Measurements from ENCODE around the gene FOXP1. TPM values are rescaled to one million over a fixed set of nuclear protein-coding genes. Genes with fewer than 3 reads are reported as not detected.

FOXP1 gene
- total RNA-seq, 1 donor from 2014 or later: 137 TPM

DNA sequence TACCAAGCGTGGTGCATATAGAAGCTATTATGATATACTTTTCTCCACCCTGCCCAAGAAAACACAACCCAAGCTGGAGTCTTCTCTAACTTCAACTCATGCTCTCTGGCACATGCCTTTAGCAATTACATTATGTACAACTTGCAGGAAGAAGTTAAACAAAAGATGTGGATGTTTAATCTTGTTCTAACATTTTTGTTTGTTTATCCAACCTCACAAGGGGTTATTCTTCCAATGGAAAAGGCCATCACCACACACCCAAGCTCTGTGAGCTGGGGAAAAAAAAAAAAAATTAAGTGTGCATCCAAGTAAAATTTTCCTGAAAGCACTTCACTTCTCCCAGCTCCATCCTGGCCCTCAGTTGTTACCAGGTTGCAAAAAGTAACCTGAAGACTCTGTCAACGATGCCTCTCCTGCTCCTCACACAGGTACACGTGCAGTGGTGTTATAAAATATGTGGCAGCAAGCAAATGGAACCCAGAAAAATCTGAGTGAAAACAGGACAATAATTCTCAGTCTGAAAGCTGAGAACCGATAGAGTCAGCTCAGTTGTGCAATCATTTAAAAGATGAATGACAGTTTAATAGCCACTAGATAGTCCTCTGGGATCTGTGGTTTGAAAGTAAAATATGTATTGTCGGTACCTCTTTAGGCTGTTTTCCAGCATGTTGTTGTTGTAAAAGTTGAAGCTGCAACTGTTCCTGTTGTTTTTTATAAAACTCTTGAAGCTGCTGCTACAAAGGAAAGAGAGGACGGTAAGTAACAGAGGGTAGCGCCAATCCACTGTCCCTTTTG lies 531.4 kb downstream of the FOXP1 start:
- intact Hi-C loops (cut with DNase I): no loop called here
- ATAC-seq: peak; percentile 84

DNA sequence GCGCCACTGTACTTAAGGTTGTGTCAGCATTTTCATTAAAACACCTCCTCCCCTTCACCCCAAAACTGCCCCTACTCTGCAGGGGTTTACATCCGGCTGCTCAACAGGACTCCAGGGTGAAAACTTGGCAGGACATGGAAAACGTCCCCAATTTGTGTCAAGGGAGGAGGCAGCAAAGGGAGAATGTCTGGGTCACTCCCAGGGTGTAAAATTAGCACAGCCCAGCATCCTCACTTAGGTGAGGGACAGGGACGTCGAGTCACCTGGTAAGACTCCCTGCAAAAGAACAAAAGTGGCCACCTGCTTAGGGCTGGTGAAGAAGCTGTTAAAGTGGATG lies 532.3 kb downstream of the FOXP1 start:
- intact Hi-C loops (cut with DNase I): no loop called here
- no peak for DNase-seq (ENCODE audit: low spot score)
- peak; percentile 7 for ATAC-seq

More for the DNA sequence above, 531.4 kb downstream of the FOXP1 start:
- no peak for DNase-seq (ENCODE audit: low spot score)

DNA sequence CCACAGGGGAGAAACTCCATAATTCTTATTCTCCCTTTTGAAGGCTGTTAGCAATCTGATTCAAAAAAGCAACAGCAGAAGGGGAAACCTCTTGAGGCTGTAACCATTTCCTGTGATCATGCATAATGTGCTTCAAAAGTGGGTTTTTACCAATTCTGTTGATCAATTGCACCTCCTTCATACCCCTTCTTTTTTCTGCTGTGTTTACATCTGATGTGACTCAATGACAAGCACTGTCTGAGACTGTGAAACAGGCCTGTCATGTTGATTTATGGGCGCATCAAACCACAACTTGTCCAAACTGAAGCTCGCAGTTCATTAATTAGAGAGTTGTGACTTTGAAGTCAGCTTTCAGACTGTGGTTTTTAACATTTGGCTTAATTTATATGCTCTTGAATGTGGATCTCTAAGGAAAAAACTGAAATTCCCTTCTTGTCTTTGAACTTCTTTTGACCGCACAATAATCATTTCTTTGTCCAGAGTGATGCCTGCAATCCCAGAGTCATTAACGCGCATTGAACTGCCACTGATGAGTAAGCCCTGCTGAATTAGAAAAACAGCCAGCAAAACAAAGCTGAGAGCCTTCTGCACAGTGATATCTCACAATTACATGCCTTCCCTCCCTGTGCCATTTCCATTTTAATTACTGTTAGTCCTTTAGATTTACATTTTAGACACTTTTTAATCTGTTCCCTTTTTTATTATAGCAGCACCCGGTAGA lies 532.8 kb downstream of the FOXP1 start:
- DNase-seq (ENCODE audit: low spot score) (no peak), ATAC-seq (peak; percentile 73)
- intact Hi-C loops (cut with DNase I): no loop called here

DNA sequence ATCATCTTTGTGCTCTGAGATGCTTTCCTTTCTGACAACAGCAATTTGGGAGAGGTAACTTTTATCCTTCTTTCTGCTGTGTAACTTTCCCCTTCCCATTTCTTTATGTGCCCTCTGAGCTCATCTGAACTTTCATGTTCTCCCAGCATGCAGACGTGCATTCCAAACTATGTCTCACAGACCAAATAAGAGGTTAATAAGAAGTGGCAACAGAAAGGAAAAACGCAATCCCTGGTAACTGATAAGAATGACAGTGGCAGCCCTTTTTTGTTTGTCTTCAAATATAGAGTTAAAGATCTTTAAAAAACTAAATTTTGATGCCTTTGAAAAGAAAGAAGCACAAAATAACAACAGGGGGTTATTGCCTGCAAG lies 533.4 kb downstream of the FOXP1 start:
- intact Hi-C loops (cut with DNase I): no loop called here
- ATAC-seq (no peak), DNase-seq (ENCODE audit: low spot score) (no peak)

- intact Hi-C loops (cut with DNase I): no loop called here
- ATAC-seq: no peak
- no peak for DNase-seq (ENCODE audit: low spot score)
Measured at GRCh38 chr3:71048948-71049347, 534.6 kb downstream of the FOXP1 start.

- DNase-seq (ENCODE audit: low spot score) (no peak), ATAC-seq (no peak)
- intact Hi-C loops (cut with DNase I): no loop called here
Measured at GRCh38 chr3:71047616-71048531, 535.7 kb downstream of the FOXP1 start.

- DNase-seq (ENCODE audit: low spot score) (no peak), ATAC-seq (no peak)
- intact Hi-C loops (cut with DNase I): no loop called here
Measured at GRCh38 chr3:71046791-71047190, 536.7 kb downstream of the FOXP1 start.

DNA sequence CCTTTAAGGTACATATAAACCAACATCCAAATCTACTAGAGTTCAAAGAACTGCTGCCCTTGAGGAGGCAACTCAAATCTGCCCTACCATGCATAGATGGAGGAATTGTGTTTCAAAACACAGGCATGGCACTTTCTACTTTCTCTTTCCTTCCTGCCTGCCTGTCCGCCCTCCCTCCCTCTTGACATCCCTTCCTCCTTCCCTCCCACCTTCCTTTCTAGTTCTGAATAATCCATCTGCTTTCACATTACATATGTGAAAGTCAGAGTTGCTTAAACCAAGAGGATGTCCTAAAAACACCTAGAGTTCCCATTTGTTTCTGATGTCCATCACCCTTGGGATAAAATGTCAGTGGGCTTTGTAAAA lies 537.6 kb downstream of the FOXP1 start:
- intact Hi-C loops (cut with DNase I): no loop called here

DNA sequence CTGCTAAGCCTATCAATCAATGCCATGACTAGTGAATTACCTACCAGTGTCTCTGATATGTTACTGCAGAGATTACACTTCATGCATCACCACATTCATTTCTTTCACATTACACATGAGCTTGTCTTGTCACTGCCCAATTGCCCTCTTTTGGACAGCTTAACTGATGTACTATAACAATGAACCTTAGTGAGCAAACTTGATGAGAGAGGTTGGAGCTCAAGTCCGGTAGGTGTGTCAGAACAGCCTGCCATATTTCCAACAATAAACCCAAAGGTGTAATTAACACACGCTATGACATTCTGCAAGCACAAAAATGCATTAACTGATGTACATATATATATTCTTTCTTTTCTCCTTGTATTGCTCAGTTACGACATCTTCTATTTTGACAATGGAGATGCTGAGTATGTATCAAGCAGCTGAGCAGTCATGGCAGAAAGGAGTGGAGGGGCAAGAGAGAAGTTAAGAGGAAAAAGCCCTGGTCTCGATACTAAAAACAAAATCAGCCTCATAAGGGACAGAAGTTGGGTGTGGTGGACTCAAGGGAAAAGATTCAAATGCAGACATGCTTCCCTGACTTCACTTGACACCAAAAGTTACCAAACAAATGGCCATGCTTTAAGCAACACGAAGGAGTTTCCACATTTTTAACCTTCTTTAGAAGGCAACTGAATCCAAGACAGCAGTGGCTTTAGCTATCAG lies 538.2 kb downstream of the FOXP1 start:
- DNase-seq (ENCODE audit: low spot score): no peak
- ATAC-seq: no peak
- intact Hi-C loops (cut with DNase I): no loop called here

More for the DNA sequence above, 537.6 kb downstream of the FOXP1 start:
- DNase-seq (ENCODE audit: low spot score) (no peak), ATAC-seq (no peak)

- DNase-seq (ENCODE audit: low spot score): no peak
- ATAC-seq: no peak
- intact Hi-C loops (cut with DNase I): no loop called here
Measured at GRCh38 chr3:71042759-71043158, 540.8 kb downstream of the FOXP1 start.

DNA sequence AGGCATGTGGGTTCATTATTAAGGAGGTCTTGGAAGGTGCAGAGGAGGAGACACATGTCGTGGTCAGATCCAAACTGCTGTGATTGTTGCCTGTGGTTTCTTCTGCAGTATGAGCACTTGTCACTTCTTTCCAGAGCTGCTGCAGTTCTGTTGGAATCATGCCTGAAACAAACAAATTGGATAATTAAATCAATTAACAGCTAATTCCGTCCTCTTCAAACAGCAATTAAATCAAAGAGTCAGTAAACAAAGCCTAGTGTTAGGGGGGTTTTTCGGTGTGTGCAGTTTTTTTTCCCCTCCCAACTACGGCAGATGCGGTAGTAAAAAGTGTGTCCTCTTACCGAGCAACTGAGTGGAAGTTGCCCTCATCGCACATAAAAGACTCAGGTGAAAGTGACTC lies 542.2 kb downstream of the FOXP1 start:
- ATAC-seq (no peak), DNase-seq (ENCODE audit: low spot score) (no peak)
- intact Hi-C loops (cut with DNase I): no loop called here

DNA sequence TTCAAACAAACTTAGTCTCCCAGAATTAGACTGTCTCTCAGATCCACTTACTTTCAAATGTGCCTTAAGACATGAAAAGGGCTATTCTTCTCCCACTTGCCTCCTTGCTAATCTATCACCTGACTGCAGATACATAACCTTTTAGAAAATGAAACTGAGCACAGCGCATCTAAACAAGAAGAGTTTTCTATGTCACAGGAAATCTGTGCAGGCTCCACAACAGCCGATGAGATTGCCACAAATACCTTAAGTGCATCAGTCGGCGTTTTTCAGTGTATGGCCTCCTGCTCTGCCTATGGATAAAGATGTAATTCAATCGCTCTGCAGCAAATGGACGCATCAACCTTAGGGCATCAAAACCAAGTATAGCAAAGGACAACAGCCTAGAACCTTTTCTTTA lies 544.2 kb downstream of the FOXP1 start:
- DNase-seq (ENCODE audit: low spot score) (no peak), ATAC-seq (no peak)

DNA sequence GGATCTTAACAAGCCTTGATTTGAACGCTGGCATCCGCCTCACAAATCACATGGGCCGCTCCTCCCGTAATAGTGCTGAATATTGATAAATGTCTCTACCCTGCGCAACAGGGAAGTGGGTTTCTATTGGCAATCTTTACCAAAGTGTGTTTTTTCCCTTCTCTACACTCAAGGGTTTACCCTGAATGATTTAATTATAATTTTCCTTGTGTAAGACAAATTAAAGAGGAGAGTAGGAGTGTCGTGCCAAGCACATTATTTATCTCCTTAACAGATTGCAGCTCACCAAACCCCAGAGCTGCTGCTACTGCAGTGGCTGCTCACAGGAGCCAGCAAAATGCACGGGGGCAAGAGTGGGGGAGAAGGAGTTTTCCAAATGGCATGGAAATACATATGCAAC lies 545.8 kb downstream of the FOXP1 start:
- intact Hi-C loops (cut with DNase I): no loop called here
- ATAC-seq: no peak
- DNase-seq (ENCODE audit: low spot score): no peak

More for the DNA sequence above, 544.2 kb downstream of the FOXP1 start:
- intact Hi-C loops (cut with DNase I): no loop called here

DNA sequence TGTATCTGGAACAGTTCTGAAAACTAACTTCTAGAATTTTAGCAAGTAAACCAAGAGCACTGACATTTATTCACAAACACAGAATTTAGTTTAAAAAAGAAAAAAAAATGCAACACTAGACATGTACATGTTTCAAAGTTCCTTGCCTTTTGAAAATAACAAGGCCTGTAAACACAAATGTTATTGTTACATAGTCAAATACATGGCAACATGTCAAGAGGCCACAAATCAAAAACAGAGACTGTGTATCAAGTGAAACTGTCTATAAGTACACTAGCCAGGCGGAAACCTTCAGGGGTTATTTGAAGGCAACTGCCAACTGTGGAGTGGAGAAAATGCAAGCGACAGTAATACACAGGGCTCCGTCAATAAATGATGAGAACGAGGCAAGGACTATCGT lies 547.6 kb downstream of the FOXP1 start:
- no peak for DNase-seq (ENCODE audit: low spot score)
- intact Hi-C loops (cut with DNase I): no loop called here
- ATAC-seq: no peak

DNA sequence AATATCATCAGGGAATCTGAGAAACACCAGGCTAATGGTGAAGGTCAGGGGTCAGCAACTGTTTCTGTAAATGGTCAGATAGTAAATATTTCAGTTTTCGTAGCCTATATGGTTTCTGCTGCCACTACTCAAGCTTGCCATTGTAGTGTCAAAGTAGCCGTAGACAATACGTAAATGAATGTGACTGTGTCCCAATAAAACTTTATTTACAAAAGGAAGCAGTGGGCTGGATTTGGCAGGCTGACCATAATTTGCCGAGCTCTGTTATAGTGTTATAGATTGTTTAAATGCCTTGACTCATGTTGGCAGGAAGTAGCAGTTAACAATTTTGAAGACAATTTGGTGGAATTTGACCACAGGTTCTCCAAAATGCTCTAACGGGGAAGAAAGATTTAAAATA lies 548.2 kb downstream of the FOXP1 start:
- intact Hi-C loops (cut with DNase I): no loop called here
- no peak for ATAC-seq
- DNase-seq (ENCODE audit: low spot score): no peak

- ATAC-seq (no peak), DNase-seq (ENCODE audit: low spot score) (no peak)
- intact Hi-C loops (cut with DNase I): no loop called here
Measured at GRCh38 chr3:71033681-71034220, 549.8 kb downstream of the FOXP1 start.

DNA sequence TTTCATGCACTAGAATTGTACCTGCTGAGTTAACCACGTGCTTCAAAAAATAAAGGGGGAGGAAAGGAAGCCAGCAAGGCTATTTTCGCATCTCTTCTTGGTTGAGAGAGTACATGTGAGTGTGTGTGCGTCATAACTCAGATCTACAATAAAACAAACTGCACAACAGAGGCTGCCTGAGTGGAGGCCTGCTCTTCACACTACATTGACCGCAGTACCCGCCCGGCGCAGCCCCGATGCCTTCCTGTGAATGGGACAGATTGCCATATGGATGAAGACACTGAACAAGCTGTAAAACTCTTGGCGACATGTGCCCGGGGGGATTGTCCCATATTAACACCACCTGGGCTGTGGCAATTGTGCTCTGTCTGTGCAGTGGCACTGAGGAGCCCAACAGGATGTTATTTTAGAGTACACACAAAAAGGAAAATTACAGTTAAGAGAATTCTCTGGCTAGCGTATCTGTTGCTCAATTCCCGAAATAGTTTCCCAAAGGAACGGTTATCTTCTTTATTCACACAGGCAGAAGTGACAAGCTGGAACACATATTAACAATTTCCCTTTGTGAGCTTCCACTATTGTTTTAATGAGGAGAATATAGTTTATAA lies 551.5 kb downstream of the FOXP1 start:
- ATAC-seq (no peak), DNase-seq (ENCODE audit: low spot score) (no peak)
- intact Hi-C loops (cut with DNase I): no loop called here

DNA sequence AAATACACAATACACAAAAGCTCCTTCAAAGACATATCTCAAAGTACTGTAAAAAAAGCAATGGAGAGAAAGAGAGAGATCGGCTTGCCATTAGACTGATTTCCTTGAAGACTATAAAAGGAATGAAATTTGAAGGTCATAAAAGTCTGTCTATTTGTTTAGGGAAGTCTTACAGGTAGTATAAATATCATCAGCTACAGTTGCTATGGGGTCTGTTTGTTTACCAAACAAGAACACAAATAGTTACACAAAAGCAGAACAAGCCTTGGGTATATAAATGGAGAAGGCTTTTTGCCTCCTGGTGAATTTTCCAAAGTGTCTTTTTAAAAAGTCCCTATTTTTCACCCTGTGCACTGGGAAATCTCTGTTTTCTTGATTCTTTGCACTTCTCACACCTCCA lies 552.3 kb downstream of the FOXP1 start:
- DNase-seq (ENCODE audit: low spot score) (no peak), ATAC-seq (no peak)
- intact Hi-C loops (cut with DNase I): no loop called here

DNA sequence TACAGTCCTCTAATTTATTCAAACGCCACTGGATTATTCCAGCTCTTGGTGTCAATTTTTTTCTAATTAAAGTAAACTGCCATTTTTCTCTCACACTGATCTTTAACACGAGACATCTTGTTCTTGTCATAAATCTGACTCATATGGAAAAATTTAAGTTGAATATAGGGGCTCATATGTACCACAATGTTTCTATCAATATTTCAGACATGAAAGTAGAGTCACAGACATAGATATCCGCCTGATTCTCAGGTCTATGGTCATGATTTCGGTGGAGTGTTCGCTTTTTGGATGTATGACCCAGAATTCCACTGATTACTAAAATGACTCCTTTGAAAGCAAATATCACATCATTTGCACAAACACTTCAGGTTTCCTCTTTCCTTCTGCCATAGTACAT lies 552.8 kb downstream of the FOXP1 start:
- intact Hi-C loops (cut with DNase I): no loop called here

More for the DNA sequence above, 552.8 kb downstream of the FOXP1 start:
- ATAC-seq: no peak
- DNase-seq (ENCODE audit: low spot score): no peak
